ENCODE data around the gene SLAMF1.
A peak's percentile ranks its signal among the peaks of the same experiment; 100 is the strongest.

The SLAMF1 gene

DNA sequence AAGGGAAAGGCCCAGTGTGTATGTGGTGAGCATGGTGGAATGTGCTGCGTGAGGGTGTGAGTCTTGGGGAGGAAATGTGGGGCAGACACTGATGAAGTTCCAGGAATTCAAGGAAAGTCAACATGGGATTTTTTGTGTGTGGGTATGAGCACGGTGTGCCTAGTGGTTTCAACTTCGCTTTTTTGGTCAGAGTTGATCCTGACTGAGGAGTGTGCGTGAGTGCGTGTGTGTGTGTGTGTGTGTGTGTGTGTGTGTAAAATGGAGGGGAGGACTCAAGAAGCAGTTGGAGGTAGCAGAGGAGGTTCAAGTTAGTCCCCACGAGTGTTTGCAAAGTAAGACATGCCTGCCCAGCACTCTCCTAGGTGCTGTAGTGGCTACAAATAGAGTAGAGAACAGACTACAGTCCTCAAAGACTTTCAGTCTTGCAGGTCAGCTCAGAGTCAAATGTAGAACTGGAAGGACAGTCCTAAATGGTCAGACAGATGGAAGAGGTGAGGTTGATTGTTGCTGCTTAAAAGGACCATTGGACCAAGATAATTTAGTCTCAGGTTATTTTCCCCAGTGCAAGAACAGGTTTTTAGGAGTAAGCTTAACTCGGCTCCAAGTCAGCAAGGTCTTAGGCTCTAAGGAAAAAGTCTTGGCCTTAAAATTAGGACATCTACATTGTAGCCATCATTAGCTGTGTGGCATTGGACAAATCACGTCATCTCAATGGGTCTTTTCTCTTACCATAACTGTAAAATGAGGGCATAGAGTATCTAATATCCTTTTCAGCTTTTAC lies 25.0 kb downstream of the SLAMF1 start:
- H3K4me3 ChIP-seq (ENCODE audit: low read depth in 1 of 2, low read length in 1 of 2), result no peak overlapping the region
- H3K4me1 ChIP-seq (ENCODE audit: control insufficient read depth in 1 of 2, insufficient read depth in 1 of 2, low read depth in 1 of 2, low read length in 1 of 2), result peaks cover 3 to 4% of the 10 kb centered on the region in 2 experiments
- H3K9me3 ChIP-seq, result no peaks in the 10 kb centered on the region
- no peaks in the 10 kb centered on the region for H3K27me3 ChIP-seq
- TF ChIP-seq, protein P1, sequence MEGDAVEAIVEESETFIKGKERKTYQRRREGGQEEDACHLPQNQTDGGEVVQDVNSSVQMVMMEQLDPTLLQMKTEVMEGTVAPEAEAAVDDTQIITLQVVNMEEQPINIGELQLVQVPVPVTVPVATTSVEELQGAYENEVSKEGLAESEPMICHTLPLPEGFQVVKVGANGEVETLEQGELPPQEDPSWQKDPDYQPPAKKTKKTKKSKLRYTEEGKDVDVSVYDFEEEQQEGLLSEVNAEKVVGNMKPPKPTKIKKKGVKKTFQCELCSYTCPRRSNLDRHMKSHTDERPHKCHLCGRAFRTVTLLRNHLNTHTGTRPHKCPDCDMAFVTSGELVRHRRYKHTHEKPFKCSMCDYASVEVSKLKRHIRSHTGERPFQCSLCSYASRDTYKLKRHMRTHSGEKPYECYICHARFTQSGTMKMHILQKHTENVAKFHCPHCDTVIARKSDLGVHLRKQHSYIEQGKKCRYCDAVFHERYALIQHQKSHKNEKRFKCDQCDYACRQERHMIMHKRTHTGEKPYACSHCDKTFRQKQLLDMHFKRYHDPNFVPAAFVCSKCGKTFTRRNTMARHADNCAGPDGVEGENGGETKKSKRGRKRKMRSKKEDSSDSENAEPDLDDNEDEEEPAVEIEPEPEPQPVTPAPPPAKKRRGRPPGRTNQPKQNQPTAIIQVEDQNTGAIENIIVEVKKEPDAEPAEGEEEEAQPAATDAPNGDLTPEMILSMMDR (IDR thresholded peaks at IDR 0.05), result no peak
- no peak overlapping the region for H3K27ac ChIP-seq
- no peaks in the 10 kb centered on the region for H3K36me3 ChIP-seq

DNA sequence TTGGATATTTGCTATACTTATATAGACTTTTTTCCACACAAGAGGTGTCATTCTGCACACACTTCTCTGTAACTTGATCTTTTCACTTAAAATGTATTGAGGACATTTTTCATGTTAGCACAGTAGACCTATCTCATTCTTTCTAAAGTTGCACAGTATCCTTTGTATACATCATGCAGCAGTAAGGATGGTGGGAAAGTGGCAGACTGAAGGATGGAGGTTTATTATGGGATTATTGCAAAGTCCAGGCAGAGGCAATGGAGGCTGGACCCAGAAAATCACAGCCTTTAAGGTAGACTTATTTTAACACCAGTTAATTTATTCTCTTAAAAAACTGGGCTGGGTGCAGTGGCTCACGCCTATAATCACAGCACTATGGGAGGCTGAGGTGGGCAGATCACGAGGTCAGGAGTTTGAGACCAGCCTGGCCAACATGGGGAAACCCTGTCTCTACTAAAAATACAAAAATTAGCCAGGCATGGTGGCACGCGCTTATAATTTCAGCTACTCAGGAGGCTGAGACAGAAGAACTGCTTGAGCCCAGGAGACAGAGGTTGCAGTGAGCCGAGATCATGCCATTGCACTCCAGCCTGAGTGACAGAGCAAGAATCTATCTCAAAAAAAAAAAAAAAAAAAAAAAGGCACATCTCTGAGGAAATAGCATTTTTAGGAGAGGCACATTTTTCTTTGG lies 25.8 kb downstream of the SLAMF1 start:
- Histone ChIP-seq H3K27ac (no peak overlapping the region), H3K36me3 (no peaks in the 10 kb centered on the region), H3K4me1 (ENCODE audit: control insufficient read depth in 1 of 2, insufficient read depth in 1 of 2, low read depth in 1 of 2, low read length in 1 of 2) (peaks cover 3 to 4% of the 10 kb centered on the region in 2 experiments), H3K4me3 (ENCODE audit: low read depth in 1 of 2, low read length in 1 of 2) (no peak overlapping the region), H3K27me3 (no peaks in the 10 kb centered on the region), H3K9me3 (no peaks in the 10 kb centered on the region)
- TF ChIP-seq, protein P1 (IDR thresholded peaks at IDR 0.05), result no peak

DNA sequence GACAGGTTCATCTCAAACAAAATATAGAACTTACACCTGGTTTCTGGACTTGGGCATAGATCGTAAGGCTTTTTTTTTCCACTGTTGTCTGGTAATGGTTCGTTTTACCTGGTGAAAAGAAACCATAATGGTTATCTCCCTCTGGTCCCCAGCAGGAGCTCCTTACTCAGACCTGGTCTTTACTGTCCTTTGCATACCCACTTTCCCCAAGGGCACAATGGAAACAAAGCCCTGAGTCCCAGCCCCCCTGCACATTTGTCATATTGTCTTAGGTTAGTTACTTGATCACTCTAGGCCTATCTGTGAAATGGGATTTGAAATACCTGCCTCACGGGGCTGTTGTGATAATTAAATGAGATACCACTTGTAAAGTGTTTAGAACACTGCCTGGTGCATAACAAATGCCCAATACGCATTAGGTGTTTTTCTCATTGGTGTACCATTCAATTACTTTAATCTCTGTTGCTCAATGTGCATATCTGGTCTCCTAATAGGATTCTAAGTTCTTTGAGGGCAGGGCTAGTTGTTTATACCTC lies 27.0 kb downstream of the SLAMF1 start:
- H3K9me3 ChIP-seq, result no peaks in the 10 kb centered on the region
- H3K4me1 ChIP-seq (ENCODE audit: control insufficient read depth in 1 of 2, insufficient read depth in 1 of 2, low read depth in 1 of 2, low read length in 1 of 2), result peaks cover 3 to 4% of the 10 kb centered on the region in 2 experiments
- no peaks in the 10 kb centered on the region for H3K27me3 ChIP-seq
- no peaks in the 10 kb centered on the region for H3K36me3 ChIP-seq
- TF ChIP-seq, protein P1 (IDR thresholded peaks at IDR 0.05), result no peak
- H3K4me3 ChIP-seq (ENCODE audit: low read depth in 1 of 2, low read length in 1 of 2), result no peak overlapping the region
- H3K27ac ChIP-seq, result no peak overlapping the region

DNA sequence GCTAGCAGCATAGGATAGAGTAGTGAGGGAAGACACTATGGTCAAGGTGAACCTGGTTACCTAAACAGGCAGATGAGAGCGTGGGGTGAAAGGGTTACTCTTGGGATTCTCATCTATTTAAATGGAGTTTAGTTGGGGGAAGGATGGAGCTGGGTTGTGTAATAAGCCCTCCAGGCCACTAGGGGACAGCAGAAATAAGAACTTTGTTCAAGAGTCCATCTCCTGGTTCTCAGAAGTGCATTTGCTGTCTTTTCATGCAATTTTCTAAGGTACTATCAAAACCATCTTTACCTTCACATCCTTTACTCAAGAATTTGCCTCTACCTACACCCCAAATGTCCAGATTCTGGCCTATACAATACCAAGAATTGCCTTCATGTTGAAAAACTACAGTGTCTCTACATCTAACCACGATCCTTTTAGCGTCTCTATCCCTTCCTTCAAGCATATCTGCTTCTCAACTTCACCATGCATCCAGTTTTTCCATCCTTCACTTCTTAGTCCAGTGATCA lies 28.0 kb downstream of the SLAMF1 start:
- peaks cover 3 to 4% of the 10 kb centered on the region in 2 experiments for H3K4me1 ChIP-seq (ENCODE audit: control insufficient read depth in 1 of 2, insufficient read depth in 1 of 2, low read depth in 1 of 2, low read length in 1 of 2)
- no peaks in the 10 kb centered on the region for H3K27me3 ChIP-seq
- no peaks in the 10 kb centered on the region for H3K9me3 ChIP-seq
- TF ChIP-seq, protein P1 (IDR thresholded peaks at IDR 0.05), result peak; percentile 84
- H3K27ac ChIP-seq, result no peak overlapping the region
- H3K4me3 ChIP-seq (ENCODE audit: low read depth in 1 of 2, low read length in 1 of 2), result no peak overlapping the region
- H3K36me3 ChIP-seq, result no peaks in the 10 kb centered on the region

DNA sequence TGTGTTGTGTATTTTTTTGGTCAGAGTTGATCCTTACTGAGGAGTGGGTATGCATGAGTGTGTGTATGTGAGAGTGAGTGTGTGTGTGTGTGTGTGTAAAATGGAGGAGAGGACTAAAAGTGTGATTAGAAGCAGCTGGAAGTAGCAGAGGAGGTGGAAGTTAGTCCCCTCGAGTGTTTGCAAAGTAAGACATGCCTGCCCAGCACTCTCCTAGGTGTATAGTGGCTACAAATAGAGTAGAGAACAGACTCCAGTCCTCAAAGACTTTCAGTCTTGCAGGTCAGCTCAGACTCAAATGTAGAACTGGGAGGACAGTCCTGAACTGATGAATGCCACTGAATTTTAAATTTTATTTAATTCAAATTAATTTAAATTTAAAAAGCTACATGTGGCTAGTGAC lies 28.5 kb downstream of the SLAMF1 start:
- Histone ChIP-seq H3K4me1 (ENCODE audit: control insufficient read depth in 1 of 2, insufficient read depth in 1 of 2, low read depth in 1 of 2, low read length in 1 of 2) (peaks cover 3 to 4% of the 10 kb centered on the region in 2 experiments), H3K4me3 (ENCODE audit: low read depth in 1 of 2, low read length in 1 of 2) (no peak overlapping the region), H3K36me3 (no peaks in the 10 kb centered on the region), H3K27me3 (no peaks in the 10 kb centered on the region), H3K9me3 (no peaks in the 10 kb centered on the region), H3K27ac (no peak overlapping the region)
- TF ChIP-seq, protein P1 (IDR thresholded peaks at IDR 0.05), result no peak

Data from neutrophil (primary cell).